Mesendoderm (in vitro differentiated cells): Measurements from ENCODE around the gene SCP2D1.
"Not testable (repeated sequence)": the region's sequence is repeated elsewhere in the genome, so short reads cannot be mapped to it uniquely, and the experiment has no call there.

Experiments used
- DNase-seq: peaks from one replicate; pipeline ENCODE4 v3.0.0; 2013
- H2AK5ac ChIP-seq: 2 replicates; pipeline ENCODE4 v1.6.1; 2013; ENCODE audit warnings: low read length, inconsistent platforms
- H2BK120ac ChIP-seq: 2 replicates; pipeline ENCODE4 v1.6.1; 2013; ENCODE audit warnings: low read depth, mild to moderate bottlenecking, low read length, moderate library complexity, mixed read lengths
- H2BK15ac ChIP-seq: replicated peaks from 2 replicates; pipeline ENCODE4 v1.6.1; 2013; ENCODE audit warnings: low read depth, mild to moderate bottlenecking, moderate library complexity
- H2BK5ac ChIP-seq: 2 replicates; pipeline ENCODE4 v1.6.1; 2013; ENCODE audit warnings: low read length, inconsistent platforms
- H3K18ac ChIP-seq: 2 replicates; pipeline ENCODE4 v1.6.1; 2013; ENCODE audit warnings: mild to moderate bottlenecking, low read length, mixed read lengths
- H3K23ac ChIP-seq: one replicate; pipeline ENCODE4 v1.6.1; 2013; ENCODE audit warnings: low read length
- H3K27ac ChIP-seq: 2 replicates; pipeline ENCODE4 v1.5.1; 2013; ENCODE audit warnings: low read depth, mild to moderate bottlenecking, inconsistent platforms, low read length, moderate library complexity
- H3K27me3 ChIP-seq: 2 replicates; pipeline ENCODE4 v1.6.1; 2013; ENCODE audit warnings: low read length, control low read depth, mild to moderate bottlenecking, inconsistent platforms; ENCODE audit not compliant: insufficient read depth, poor library complexity
- H3K36me3 ChIP-seq: 2 replicates; pipeline ENCODE4 v1.6.1; 2013; ENCODE audit warnings: low read length, inconsistent platforms; ENCODE audit not compliant: control insufficient read depth, insufficient read depth
- H3K4ac ChIP-seq: one replicate; pipeline ENCODE4 v1.6.1; 2013; ENCODE audit warnings: low read depth, mild to moderate bottlenecking, low read length, moderate library complexity
- H3K4me1 ChIP-seq: 2 replicates; pipeline ENCODE4 v1.6.1; 2013; ENCODE audit warnings: low read depth, low read length, inconsistent platforms; ENCODE audit not compliant: control insufficient read depth
- H3K4me2 ChIP-seq: 2 replicates; pipeline ENCODE4 v1.6.1; 2013; ENCODE audit warnings: low read length
- H3K4me3 ChIP-seq: 2 replicates; pipeline ENCODE4 v1.5.1; 2013; ENCODE audit warnings: mild to moderate bottlenecking, low read length
- H3K56ac ChIP-seq: one replicate; pipeline ENCODE4 v1.6.1; 2013; ENCODE audit warnings: low read length
- H3K79me1 ChIP-seq: 2 replicates; pipeline ENCODE4 v1.6.1; 2013; ENCODE audit warnings: low read length, inconsistent platforms
- H3K79me2 ChIP-seq: 2 replicates; pipeline ENCODE4 v1.6.1; 2013; ENCODE audit warnings: mild to moderate bottlenecking, low read length; ENCODE audit not compliant: control insufficient read depth, insufficient read depth
- H3K9ac ChIP-seq: 2 replicates; pipeline ENCODE4 v1.6.1; 2013; ENCODE audit warnings: low read length, inconsistent platforms
- H4K5ac ChIP-seq: one replicate; pipeline ENCODE4 v1.6.1; 2013; ENCODE audit warnings: low read length
- H4K8ac ChIP-seq: one replicate; pipeline ENCODE4 v1.6.1; 2013; ENCODE audit warnings: low read depth, mild to moderate bottlenecking, control low read depth, low read length, moderate library complexity
- WGBS: extraction: QIAGEN DNeasy Blood & Tissue Kit; methylation state at CpG from one replicate; pipeline ENCODE4 v1.1.7; 2013; ENCODE audit warnings: low lambda C conversion rate, missing lambda C conversion rate; ENCODE audit not compliant: insufficient coverage; ENCODE audit errors: extremely low coverage; 5-methylcytosine and 5-hydroxymethylcytosine counted together

Gene SCP2D1

DNA sequence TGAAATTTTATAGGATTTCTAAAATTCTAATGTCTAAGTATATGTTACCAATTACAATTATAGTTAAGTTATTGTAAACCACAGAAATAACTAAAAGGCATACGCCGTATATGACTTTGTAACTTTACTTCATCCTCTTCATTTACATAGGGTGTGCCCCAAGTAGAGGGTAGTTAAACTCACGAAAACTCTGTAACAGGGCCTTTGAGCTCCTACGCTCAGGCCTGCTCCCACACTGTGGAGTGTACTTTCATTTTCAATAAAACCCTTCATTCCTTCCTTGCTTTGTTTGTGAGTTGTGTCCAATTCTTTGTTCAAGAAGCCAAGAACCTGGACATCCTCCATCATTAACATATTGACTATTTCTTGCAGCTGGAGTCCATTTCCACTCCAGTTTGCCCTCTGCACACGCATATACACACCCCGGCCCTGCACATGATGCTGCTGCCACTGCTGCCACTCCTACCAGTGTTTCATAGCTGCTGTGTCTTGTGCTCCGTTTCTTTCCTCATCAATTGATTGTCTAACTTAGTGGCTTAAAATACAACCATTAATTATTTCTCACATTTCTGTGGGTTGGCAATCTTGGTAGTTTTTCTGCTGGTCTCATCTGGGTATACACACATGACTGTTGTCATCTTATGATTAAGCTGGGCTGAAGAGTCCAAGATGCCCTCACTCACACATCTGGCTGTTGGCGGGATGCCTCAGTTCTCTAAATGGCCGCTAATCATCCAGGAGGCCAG is 33.0 kb upstream of the SCP2D1 start:
- no CpG with 5 or more reads among the region's 9 CpGs for WGBS
- Histone ChIP-seq H2BK120ac (no peak overlapping the region), H3K18ac (no peak overlapping the region), H3K4ac (no peak overlapping the region), H4K5ac (no peak overlapping the region), H3K56ac (no peak overlapping the region), H3K9ac (no peak overlapping the region), H3K79me1 (no peaks in the 10 kb centered on the region), H2AK5ac (no peak overlapping the region), H3K4me2 (no peak overlapping the region), H4K8ac (no peak overlapping the region), H3K4me1 (no peaks in the 10 kb centered on the region), H3K36me3 (no peaks in the 10 kb centered on the region), H3K27ac (no peak overlapping the region), H3K4me3 (no peak overlapping the region), H2BK5ac (no peak overlapping the region), H2BK15ac (no peak overlapping the region), H3K23ac (no peak overlapping the region), H3K79me2 (no peaks in the 10 kb centered on the region), H3K27me3 (no peaks in the 10 kb centered on the region)
- DNase-seq: no peak

DNA sequence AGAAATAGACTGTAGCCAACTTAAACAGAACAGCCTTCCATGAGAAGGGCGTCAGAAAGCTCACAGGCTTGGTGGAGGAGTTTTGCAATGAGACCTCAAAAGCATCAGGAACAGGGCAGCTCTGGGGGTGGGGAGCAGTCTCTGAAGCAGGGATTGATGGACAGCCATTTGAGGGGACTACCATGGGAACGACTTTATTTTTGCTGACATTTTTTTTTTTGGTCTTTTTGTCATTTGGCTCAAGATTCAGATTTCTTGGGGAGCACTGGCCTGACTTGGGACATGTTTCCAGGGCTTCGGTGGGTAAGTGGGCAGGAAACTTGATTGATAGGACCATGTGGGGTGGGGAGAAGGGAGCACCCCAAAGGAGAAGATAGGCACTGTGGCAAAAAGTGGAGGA is 32.1 kb upstream of the SCP2D1 start:
- Histone ChIP-seq H3K79me1 (no peaks in the 10 kb centered on the region), H3K9ac (no peak overlapping the region), H2BK5ac (no peak overlapping the region), H3K18ac (no peak overlapping the region), H3K4me3 (no peak overlapping the region), H3K27ac (no peak overlapping the region), H2BK15ac (no peak overlapping the region), H2AK5ac (no peak overlapping the region), H4K5ac (no peak overlapping the region), H3K36me3 (no peaks in the 10 kb centered on the region), H3K56ac (no peak overlapping the region), H3K27me3 (no peaks in the 10 kb centered on the region), H3K23ac (no peak overlapping the region), H3K79me2 (no peaks in the 10 kb centered on the region), H3K4me2 (no peak overlapping the region), H2BK120ac (no peak overlapping the region), H3K4ac (no peak overlapping the region), H3K4me1 (no peaks in the 10 kb centered on the region), H4K8ac (no peak overlapping the region)
- no peak for DNase-seq
- no CpG with 5 or more reads among the region's 3 CpGs for WGBS

DNA sequence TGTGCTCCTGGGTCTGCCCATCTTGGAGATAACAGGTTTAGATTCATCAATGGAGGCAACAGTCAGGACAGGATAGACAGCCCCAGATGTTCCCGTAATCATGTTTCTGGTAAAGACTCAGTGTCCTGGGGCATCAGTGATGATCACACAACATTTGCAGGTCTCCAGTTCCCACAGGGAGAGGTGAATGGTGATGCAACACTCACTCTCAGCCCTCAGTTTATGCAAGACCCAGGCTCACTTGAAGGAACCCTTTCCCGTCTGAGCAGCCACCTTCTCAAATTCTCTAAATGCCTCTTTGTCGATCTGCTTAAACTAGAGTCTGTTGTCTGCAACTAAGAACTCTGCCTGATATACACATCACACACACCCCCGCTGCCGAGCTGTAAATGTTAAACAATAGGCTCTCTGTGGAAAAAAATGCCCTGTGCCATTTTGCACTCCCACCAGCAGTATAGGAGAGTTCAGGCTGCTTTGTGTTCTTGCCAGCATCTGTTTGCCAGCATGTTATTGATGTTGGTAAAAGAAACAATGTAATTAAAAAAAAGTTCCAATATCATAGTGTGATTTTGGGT is 30.1 kb upstream of the SCP2D1 start:
- Histone ChIP-seq H4K5ac (no peak overlapping the region), H3K4ac (no peak overlapping the region), H3K4me3 (no peak overlapping the region), H3K9ac (no peak overlapping the region), H3K18ac (no peak overlapping the region), H3K27ac (no peak overlapping the region), H3K79me1 (no peaks in the 10 kb centered on the region), H3K23ac (no peak overlapping the region), H3K36me3 (no peaks in the 10 kb centered on the region), H3K27me3 (no peaks in the 10 kb centered on the region), H4K8ac (no peak overlapping the region), H2BK120ac (no peak overlapping the region), H2BK5ac (no peak overlapping the region), H3K4me2 (no peak overlapping the region), H2AK5ac (no peak overlapping the region), H3K79me2 (no peaks in the 10 kb centered on the region), H2BK15ac (no peak overlapping the region), H3K56ac (no peak overlapping the region), H3K4me1 (no peaks in the 10 kb centered on the region)
- peak; percentile 18 for DNase-seq
- no CpG with 5 or more reads among the region's 5 CpGs for WGBS

DNA sequence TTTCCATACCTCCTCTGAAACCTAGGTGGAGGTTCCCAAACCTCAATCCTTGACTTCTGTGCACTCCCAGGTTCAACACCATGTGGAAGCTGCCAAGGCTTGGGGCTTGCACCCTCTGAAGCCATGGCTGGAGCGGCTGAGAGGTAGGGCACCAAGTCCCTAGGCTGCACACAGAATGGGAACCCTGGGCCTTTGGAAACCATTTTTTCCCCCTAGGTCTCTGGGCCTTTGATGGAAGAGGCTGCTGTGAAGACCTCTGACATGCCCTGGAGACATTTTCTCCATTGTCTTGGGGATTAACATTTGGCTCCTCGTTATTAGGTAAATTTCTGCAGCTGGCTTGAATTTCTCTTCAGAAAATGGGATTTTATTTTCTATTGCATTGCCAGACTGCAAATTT is 26.5 kb upstream of the SCP2D1 start:
- H3K23ac ChIP-seq, H3K36me3 ChIP-seq, H3K27me3 ChIP-seq, H3K18ac ChIP-seq, H2AK5ac ChIP-seq, H3K79me2 ChIP-seq, H3K27ac ChIP-seq, H3K4me2 ChIP-seq, H3K9ac ChIP-seq, H3K79me1 ChIP-seq, H2BK120ac ChIP-seq, H3K4me1 ChIP-seq, H2BK15ac ChIP-seq, H3K4me3 ChIP-seq, DNase-seq, H3K56ac ChIP-seq, H4K8ac ChIP-seq, H2BK5ac ChIP-seq, H3K4ac ChIP-seq, H4K5ac ChIP-seq: not testable (repeated sequence)
- no CpG with 5 or more reads among the region's 2 CpGs for WGBS

DNA sequence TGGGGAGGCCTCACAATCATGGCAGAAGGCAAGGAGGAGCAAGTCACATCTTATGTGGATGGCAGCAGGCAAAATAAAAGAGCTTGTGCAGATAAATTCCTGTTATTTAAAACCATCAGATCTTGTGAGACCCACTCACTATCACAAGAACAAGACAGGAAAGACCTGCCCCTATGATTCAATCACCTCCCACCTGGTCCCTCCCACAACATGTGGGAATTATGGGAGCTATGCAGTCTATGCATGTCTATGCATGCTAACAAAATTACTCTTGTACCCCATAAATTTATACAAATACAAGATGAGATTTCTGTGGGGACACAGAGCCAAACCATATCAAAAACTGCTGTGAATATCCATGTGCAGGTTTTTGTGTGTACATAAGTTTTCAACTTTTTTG is 25.6 kb upstream of the SCP2D1 start:
- Histone ChIP-seq H3K27ac (no peak overlapping the region), H4K8ac (no peak overlapping the region), H3K79me2 (no peaks in the 10 kb centered on the region), H3K4me3 (no peak overlapping the region), H3K4me2 (no peak overlapping the region), H3K27me3 (no peaks in the 10 kb centered on the region), H3K4ac (no peak overlapping the region), H3K9ac (no peak overlapping the region), H4K5ac (no peak overlapping the region), H2BK5ac (no peak overlapping the region), H2BK15ac (no peak overlapping the region), H3K18ac (no peak overlapping the region), H2AK5ac (no peak overlapping the region), H3K36me3 (no peaks in the 10 kb centered on the region), H3K79me1 (no peaks in the 10 kb centered on the region), H3K4me1 (no peaks in the 10 kb centered on the region), H3K23ac (no peak overlapping the region), H3K56ac (no peak overlapping the region), H2BK120ac (no peak overlapping the region)
- no peak for DNase-seq

DNA sequence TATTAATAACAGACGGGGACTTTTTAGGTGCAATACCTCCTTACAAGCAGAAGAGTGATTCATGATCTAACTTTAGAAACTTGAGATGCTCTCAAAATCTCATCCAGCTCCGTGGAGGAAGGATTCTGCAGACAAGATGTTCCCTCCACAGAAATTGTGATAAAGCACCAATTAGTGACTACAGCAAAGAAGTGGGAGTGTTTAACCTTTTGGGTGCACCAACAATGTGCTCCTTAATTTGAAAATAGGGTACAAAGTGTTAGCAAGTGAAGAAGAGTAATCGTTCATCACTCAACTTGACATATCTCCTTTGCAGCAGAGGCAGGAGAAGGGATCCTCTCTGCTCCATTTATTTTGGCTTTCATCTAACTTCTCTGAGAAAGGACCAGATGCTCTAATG is 22.8 kb upstream of the SCP2D1 start:
- Histone ChIP-seq H2BK15ac (no peak overlapping the region), H3K36me3 (no peaks in the 10 kb centered on the region), H2BK120ac (no peak overlapping the region), H3K23ac (no peak overlapping the region), H3K4ac (no peak overlapping the region), H3K27me3 (no peaks in the 10 kb centered on the region), H3K79me1 (no peaks in the 10 kb centered on the region), H3K27ac (no peak overlapping the region), H4K5ac (no peak overlapping the region), H3K18ac (no peak overlapping the region), H3K4me2 (no peak overlapping the region), H3K56ac (no peak overlapping the region), H2AK5ac (no peak overlapping the region), H3K79me2 (no peaks in the 10 kb centered on the region), H3K4me3 (no peak overlapping the region), H2BK5ac (no peak overlapping the region), H4K8ac (no peak overlapping the region), H3K9ac (no peak overlapping the region), H3K4me1 (no peaks in the 10 kb centered on the region)
- DNase-seq: no peak
- WGBS: no CpG with 5 or more reads among the region's 3 CpGs
